Parathyroid adenoma (tissue), 2 donors: ENCODE measurements around the gene MB21D2.

Experiments used
- H2AFZ ChIP-seq: fragments of 300-600 bp; sonication (generic); one replicate; pipeline ENCODE4 v1.7.0; 2017; ENCODE audit warnings: antibody characterized with exemption, mild to moderate bottlenecking
- H3K27ac ChIP-seq: fragments of 300-600 bp; sonication (generic); one replicate; pipeline ENCODE4 v1.7.0; 2017
- H3K27me3 ChIP-seq: fragments of 300-600 bp; sonication (generic); one replicate; pipeline ENCODE4 v1.7.0; 2017; ENCODE audit warnings: low read length; ENCODE audit not compliant: control insufficient read depth, insufficient read depth
- H3K36me3 ChIP-seq: fragments of 300-600 bp; sonication (generic); one replicate; pipeline ENCODE4 v1.7.0; 2017; ENCODE audit warnings: low read length; ENCODE audit not compliant: control insufficient read depth, insufficient read depth
- H3K4me1 ChIP-seq: fragments of 300-600 bp; sonication (generic); one replicate; pipeline ENCODE4 v1.7.0; 2017; ENCODE audit warnings: control low read depth
- H3K4me2 ChIP-seq: fragments of 300-600 bp; sonication (generic); one replicate; pipeline ENCODE4 v1.7.0; 2017; ENCODE audit warnings: low read length
- H3K4me3 ChIP-seq: fragments of 300-600 bp; sonication (generic); one replicate; pipeline ENCODE4 v1.7.0; 2017; ENCODE audit warnings: low read depth, low read length
- H3K79me2 ChIP-seq: fragments of 300-600 bp; sonication (generic); one replicate; pipeline ENCODE4 v1.7.0; 2017; ENCODE audit warnings: control low read depth
- H3K9ac ChIP-seq: fragments of 300-600 bp; sonication (generic); one replicate; pipeline ENCODE4 v1.7.0; 2017; ENCODE audit warnings: mild to moderate bottlenecking
- H3K9me3 ChIP-seq: fragments of 300-600 bp; sonication (generic); one replicate; pipeline ENCODE4 v1.7.0; 2017; ENCODE audit warnings: low read length; ENCODE audit not compliant: control insufficient read depth
- TF ChIP-seq, protein P1 (sequence below): fragments of 300-600 bp; sonication (generic); IDR thresholded peaks from one replicate; pipeline ENCODE4 v1.7.0; 2017; ENCODE audit warnings: antibody characterized with exemption, mild to moderate bottlenecking
- donor health status: primary hyperparathyroidism.

The MB21D2 gene

DNA sequence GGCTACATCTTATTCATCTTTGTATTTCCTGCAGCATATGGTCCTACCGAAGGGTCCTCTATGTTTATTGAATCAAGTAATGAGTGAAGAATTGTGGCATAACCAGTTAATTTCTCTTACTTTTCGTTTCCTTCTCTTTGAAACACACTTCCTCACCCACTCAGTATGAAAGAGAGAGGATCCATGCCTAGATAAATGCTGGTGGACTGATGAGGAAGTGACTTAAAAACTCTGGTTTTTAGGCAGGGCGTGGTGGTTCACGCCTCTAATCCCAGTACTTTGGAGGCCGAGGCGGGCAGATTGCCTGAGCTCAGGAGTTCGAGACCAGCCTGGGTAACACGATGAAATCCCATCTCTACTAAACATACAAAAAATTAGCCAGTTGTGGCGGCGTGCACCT lies 2.2 kb upstream of the MB21D2 start:
- no peak overlapping the region for H3K4me3 ChIP-seq
- H3K79me2 ChIP-seq: no peaks in the 10 kb centered on the region
- peaks cover 5% of the 10 kb centered on the region for H3K4me1 ChIP-seq
- no peaks in the 10 kb centered on the region for H3K27me3 ChIP-seq
- H2AFZ ChIP-seq: no peak overlapping the region
- H3K27ac ChIP-seq: no peak overlapping the region
- TF ChIP-seq, protein P1, sequence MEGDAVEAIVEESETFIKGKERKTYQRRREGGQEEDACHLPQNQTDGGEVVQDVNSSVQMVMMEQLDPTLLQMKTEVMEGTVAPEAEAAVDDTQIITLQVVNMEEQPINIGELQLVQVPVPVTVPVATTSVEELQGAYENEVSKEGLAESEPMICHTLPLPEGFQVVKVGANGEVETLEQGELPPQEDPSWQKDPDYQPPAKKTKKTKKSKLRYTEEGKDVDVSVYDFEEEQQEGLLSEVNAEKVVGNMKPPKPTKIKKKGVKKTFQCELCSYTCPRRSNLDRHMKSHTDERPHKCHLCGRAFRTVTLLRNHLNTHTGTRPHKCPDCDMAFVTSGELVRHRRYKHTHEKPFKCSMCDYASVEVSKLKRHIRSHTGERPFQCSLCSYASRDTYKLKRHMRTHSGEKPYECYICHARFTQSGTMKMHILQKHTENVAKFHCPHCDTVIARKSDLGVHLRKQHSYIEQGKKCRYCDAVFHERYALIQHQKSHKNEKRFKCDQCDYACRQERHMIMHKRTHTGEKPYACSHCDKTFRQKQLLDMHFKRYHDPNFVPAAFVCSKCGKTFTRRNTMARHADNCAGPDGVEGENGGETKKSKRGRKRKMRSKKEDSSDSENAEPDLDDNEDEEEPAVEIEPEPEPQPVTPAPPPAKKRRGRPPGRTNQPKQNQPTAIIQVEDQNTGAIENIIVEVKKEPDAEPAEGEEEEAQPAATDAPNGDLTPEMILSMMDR: no peak
- no peak overlapping the region for H3K9ac ChIP-seq
- no peaks in the 10 kb centered on the region for H3K36me3 ChIP-seq
- no peaks in the 10 kb centered on the region for H3K9me3 ChIP-seq
- no peak overlapping the region for H3K4me2 ChIP-seq

DNA sequence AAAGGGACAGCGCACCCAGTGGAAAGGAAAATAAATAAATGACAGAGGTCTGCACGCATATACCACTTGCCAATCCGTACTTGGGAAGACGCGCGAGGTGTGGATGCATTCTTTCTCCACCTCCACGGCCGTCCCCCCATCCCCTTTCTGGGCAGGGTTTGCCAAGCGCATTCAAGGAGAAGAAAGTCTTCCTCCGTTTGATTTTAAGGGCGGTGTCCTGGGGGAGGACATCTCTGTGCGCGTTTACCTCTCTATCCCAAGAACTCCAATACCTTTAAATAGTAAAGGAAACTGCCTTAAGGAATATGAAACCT lies 576 bp upstream of the MB21D2 start:
- TF ChIP-seq, protein P1: no peak
- Histone ChIP-seq H3K4me1 (peaks cover 5% of the 10 kb centered on the region), H3K9me3 (no peaks in the 10 kb centered on the region), H3K4me3 (peak overlapping the region; percentile 81), H3K4me2 (peak overlapping the region; percentile 96), H2AFZ (peak overlapping the region; percentile 97), H3K36me3 (no peaks in the 10 kb centered on the region), H3K9ac (no peak overlapping the region), H3K27me3 (no peaks in the 10 kb centered on the region), H3K79me2 (no peaks in the 10 kb centered on the region), H3K27ac (peak overlapping the region; percentile 82)

DNA sequence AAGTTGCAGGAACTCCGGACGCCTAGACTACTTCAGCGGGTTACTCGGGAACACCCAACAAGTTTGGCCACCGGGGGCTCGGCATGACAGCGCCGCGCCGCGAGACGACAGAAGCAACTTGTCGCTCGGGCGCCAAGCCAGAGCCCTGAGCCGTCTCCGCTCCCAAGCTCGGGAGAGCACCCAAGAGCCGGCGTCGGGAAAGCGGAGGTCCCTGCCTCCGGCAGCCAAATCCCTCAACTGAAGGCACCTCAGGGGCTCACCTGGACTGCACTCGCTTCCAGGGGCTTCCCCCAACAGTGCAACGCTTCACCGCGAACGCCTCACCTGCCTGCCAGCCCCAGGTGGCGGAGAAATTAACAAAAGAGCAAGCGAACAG lies 640 bp downstream of the MB21D2 start:
- Histone ChIP-seq H3K4me3 (peak overlapping the region; percentile 81), H2AFZ (peak overlapping the region; percentile 97), H3K4me2 (peak overlapping the region; percentile 81), H3K36me3 (no peaks in the 10 kb centered on the region), H3K4me1 (peaks cover 5% of the 10 kb centered on the region), H3K9ac (no peak overlapping the region), H3K27ac (peak overlapping the region; percentile 82), H3K27me3 (no peaks in the 10 kb centered on the region), H3K79me2 (no peaks in the 10 kb centered on the region), H3K9me3 (no peaks in the 10 kb centered on the region)
- TF ChIP-seq, protein P1: no peak

DNA sequence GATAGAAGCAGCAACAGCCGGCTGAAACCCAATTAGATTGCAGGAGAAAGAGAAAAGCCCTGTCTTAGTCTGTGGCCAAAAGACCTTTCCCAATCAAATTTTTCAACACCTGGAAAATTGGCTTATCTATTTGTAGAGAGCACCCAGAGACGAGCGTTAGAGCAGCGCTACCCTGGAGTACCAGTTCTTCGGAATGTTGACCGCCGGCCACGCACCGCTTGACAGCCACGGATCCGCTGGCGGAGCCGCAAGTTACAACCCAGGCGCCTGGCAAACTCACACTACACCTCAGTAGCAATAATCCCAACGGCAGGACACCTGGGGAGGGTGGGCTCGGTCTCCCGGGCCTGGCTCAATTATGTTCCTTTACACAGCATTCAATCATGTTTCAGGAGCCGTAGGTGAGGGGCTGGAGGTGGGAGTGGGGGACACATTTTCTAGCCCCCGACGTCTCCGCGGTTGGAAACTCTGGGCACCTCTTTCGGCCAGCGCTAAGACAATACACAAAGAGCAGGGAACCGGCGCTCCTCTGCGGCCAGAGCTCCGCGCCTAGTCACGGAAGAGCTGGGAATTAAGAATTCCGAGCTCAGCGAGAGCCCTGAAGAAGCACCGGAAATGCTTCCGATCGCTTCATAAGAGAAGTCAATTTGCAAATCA lies 1.2 kb downstream of the MB21D2 start:
- Histone ChIP-seq H3K27ac (peak overlapping the region; percentile 82), H3K4me3 (peak overlapping the region; percentile 81), H3K79me2 (no peaks in the 10 kb centered on the region), H3K4me1 (peaks cover 5% of the 10 kb centered on the region), H3K9me3 (no peaks in the 10 kb centered on the region), H3K9ac (no peak overlapping the region), H3K36me3 (no peaks in the 10 kb centered on the region), H2AFZ (peak overlapping the region; percentile 97), H3K27me3 (no peaks in the 10 kb centered on the region), H3K4me2 (peak overlapping the region; percentile 81)
- TF ChIP-seq, protein P1: no peak

DNA sequence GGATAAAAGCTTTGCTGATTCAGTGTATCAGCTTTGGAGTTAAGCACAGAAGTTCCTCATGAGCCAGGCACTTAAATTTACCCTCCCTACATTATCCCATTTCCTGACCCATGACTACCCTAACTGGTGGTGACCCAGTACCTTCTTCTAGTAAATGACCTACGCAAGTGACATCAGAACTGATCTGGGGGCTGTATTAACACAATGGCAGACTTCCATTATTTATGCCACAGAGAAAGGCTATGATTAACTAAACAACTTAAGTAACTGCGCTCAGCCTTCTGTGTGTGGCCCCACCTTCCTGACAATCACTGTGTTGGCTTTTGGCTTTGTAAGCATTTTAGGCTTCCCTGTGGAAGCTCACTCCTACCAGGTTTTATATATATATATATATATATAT lies 1.9 kb downstream of the MB21D2 start:
- Histone ChIP-seq H3K79me2 (no peaks in the 10 kb centered on the region), H3K9me3 (no peaks in the 10 kb centered on the region), H2AFZ (no peak overlapping the region), H3K4me3 (no peak overlapping the region), H3K27ac (no peak overlapping the region), H3K9ac (no peak overlapping the region), H3K4me1 (peaks cover 5% of the 10 kb centered on the region), H3K27me3 (no peaks in the 10 kb centered on the region), H3K36me3 (no peaks in the 10 kb centered on the region), H3K4me2 (no peak overlapping the region)
- TF ChIP-seq, protein P1: no peak
